Fibroblast of lung (primary cell): ENCODE measurements around the gene ERBB4.

ENCODE experiments used
- CTCF ChIP-seq, 2 donors: IDR thresholded peaks in 1 of 2; conservative IDR thresholded peaks in 1 of 2; 1 replicate in 1 of 2; 2 replicates in 1 of 2; pipeline ENCODE4 v1.5.1; 2011 to 2012; ENCODE audit warnings: low read length in 2 of 2, control low read depth in 1 of 2, inconsistent platforms in 1 of 2, low read depth in 1 of 2, mild to moderate bottlenecking in 1 of 2
- EZH2 ChIP-seq: IDR thresholded peaks from 2 replicates; pipeline ENCODE4 v1.5.1; 2012; ENCODE audit warnings: low read length, control low read depth, mild to moderate bottlenecking; ENCODE audit errors: missing control alignments

DNA sequence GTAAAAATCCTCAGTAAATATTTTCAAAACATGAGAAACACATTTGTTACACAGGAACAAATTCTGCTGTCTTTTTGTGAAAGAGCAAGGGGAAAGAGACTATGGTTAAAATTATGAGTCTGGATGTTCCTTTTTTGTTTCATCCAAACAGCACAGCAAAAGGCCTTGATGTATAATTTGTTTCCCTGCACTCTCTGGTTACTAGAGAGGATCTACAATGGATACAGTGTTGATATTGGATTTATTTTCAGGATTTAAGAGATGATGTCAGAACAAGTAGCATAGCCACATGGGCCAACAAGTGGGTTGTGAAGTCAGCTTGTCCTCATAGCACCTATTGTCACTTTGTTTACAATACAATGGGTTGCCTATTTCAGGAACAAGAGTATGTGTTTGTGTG, 11.3 kb upstream of the ERBB4 start:
- no peak for TF ChIP-seq CTCF (conservative IDR thresholded peaks at IDR 0.05 in 1 of 2, IDR thresholded peaks at IDR 0.05 in 1 of 2; ENCODE audit: low read depth in 1 of 2, low read length in 2 of 2)
- TF ChIP-seq EZH2 = no peak
